ENCODE data around the gene CELF3.

Gene CELF3

GRCh38 chr1:151720554-151720953, 4.0 kb upstream of the CELF3 start:
- H3K4me3 ChIP-seq (replicated peaks in 1 of 2; ENCODE audit: low read depth in 2 of 2, low read length in 2 of 2): peak overlapping the region; percentile 17 to 22
- DNase-seq (ENCODE audit: low read depth in 2 of 2): peak in 1 of 2 donors; percentile 52
- no peak for TF ChIP-seq CTCF (IDR thresholded peaks at IDR 0.05; ENCODE audit: low read depth, low read length)

- no peak overlapping the region for H3K4me3 ChIP-seq (replicated peaks in 1 of 2; ENCODE audit: low read depth in 2 of 2, low read length in 2 of 2)
- DNase-seq (ENCODE audit: low read depth in 2 of 2): no peak
- no peak for TF ChIP-seq CTCF (IDR thresholded peaks at IDR 0.05; ENCODE audit: low read depth, low read length)
Observed at GRCh38 chr1:151720125-151720524, 3.5 kb upstream of the CELF3 start.

- no peak overlapping the region for H3K4me3 ChIP-seq (replicated peaks in 1 of 2; ENCODE audit: low read depth in 2 of 2, low read length in 2 of 2)
- no peak for DNase-seq (ENCODE audit: low read depth in 2 of 2)
- no peak for TF ChIP-seq CTCF (IDR thresholded peaks at IDR 0.05; ENCODE audit: low read depth, low read length)
Observed at GRCh38 chr1:151718666-151719065, 2.1 kb upstream of the CELF3 start.

- DNase-seq (ENCODE audit: low read depth in 2 of 2): peak; percentile 34 to 41
- H3K4me3 ChIP-seq (replicated peaks in 1 of 2; ENCODE audit: low read depth in 2 of 2, low read length in 2 of 2): no peak overlapping the region
- no peak for TF ChIP-seq CTCF (IDR thresholded peaks at IDR 0.05; ENCODE audit: low read depth, low read length)
Observed at GRCh38 chr1:151718011-151718431, 1.4 kb upstream of the CELF3 start.

- no peak for DNase-seq (ENCODE audit: low read depth in 2 of 2)
- no peak for TF ChIP-seq CTCF (IDR thresholded peaks at IDR 0.05; ENCODE audit: low read depth, low read length)
- no peak overlapping the region for H3K4me3 ChIP-seq (replicated peaks in 1 of 2; ENCODE audit: low read depth in 2 of 2, low read length in 2 of 2)
Observed at GRCh38 chr1:151716405-151716762, 219 bp downstream of the CELF3 start.

GRCh38 chr1:151715726-151716404, 738 bp downstream of the CELF3 start:
- no peak for TF ChIP-seq CTCF (IDR thresholded peaks at IDR 0.05; ENCODE audit: low read depth, low read length)
- no peak for DNase-seq (ENCODE audit: low read depth in 2 of 2)
- H3K4me3 ChIP-seq (replicated peaks in 1 of 2; ENCODE audit: low read depth in 2 of 2, low read length in 2 of 2): no peak overlapping the region

All from cardiac fibroblast (primary cell).